LNCAP (cell line): ENCODE measurements around the gene MYOF.

Experiments used
- CTCF ChIP-seq: fragments of 450-650 bp; IDR thresholded peaks from 2 replicates; pipeline ENCODE4 v1.5.1; 2017; ENCODE audit warnings: mild to moderate bottlenecking

Gene MYOF

GRCh38 chr10:93422118-93422517 is 60.0 kb downstream of the MYOF start:
- TF ChIP-seq CTCF, result no peak

GRCh38 chr10:93420944-93421825 is 60.9 kb downstream of the MYOF start:
- no peak for TF ChIP-seq CTCF

- no peak for TF ChIP-seq CTCF
These were observed 62.0 kb downstream of the MYOF start for GRCh38 chr10:93420091-93420490.

GRCh38 chr10:93417921-93418320 is 64.2 kb downstream of the MYOF start:
- TF ChIP-seq CTCF, result no peak

GRCh38 chr10:93417266-93417665 is 64.9 kb downstream of the MYOF start:
- TF ChIP-seq CTCF, result no peak

- TF ChIP-seq CTCF, result no peak
These were observed 65.3 kb downstream of the MYOF start for GRCh38 chr10:93416824-93417223.

- TF ChIP-seq CTCF, result no peak
These were observed 66.4 kb downstream of the MYOF start for GRCh38 chr10:93415693-93416092.

- TF ChIP-seq CTCF, result no peak
These were observed 68.9 kb downstream of the MYOF start for GRCh38 chr10:93413252-93413689.
